SK-N-SH (cell line): Measurements from ENCODE around the gene COL4A6.

Experiments
- MEF2A ChIP-seq: IDR thresholded peaks from 2 replicates; pipeline ENCODE4 v1.4.0; 2012; ENCODE audit warnings: low read depth, borderline replicate concordance
- PBX3 ChIP-seq: IDR thresholded peaks from 2 replicates; pipeline ENCODE4; 2012
- POLR2AphosphoS5 ChIP-seq: IDR thresholded peaks from 2 replicates; pipeline ENCODE4 v1.6.1; 2012; ENCODE audit warnings: low read depth, low read length
- SMC3 ChIP-seq: IDR thresholded peaks from 2 replicates; pipeline ENCODE4 v1.6.1; 2012; ENCODE audit warnings: low read depth, low read length, improper control_type of control experiment

DNA sequence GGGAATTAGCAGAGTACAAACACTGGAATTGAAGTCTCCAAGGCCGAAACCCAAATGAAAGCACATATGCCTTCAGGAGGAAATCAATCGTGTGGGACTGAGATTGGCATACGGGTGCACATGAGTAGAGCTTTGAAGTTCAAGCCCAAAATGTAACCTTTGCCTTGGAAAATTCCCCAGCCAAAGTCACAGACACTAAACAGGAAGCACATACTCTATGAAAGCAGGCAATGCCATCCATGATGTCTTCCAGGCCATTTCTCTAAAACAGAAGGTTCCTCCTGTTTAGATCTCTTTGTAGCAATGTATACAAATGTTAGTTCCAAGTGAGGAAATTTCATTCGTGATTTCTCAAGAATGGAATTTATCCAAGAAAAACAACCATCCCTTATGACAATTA is 162.5 kb downstream of the COL4A6 start:
- TF ChIP-seq MEF2A (no peak), SMC3 (no peak), POLR2AphosphoS5 (no peak), PBX3 (no peak)
